ENCODE results near the gene SEMA4A.

The SEMA4A gene

GRCh38 chr1:156164125-156164831, 10.9 kb downstream of the SEMA4A start:
- DNase-seq (ENCODE audit: low read depth in 2 of 2) = peak in 1 of 2 donors; percentile 27
- H3K4me3 ChIP-seq (replicated peaks in 1 of 2; ENCODE audit: low read depth in 2 of 2, low read length in 2 of 2) = no peak overlapping the region
- TF ChIP-seq CTCF (IDR thresholded peaks at IDR 0.05; ENCODE audit: low read depth, low read length) = no peak

GRCh38 chr1:156165083-156165482, 11.7 kb downstream of the SEMA4A start:
- no peak overlapping the region for H3K4me3 ChIP-seq (replicated peaks in 1 of 2; ENCODE audit: low read depth in 2 of 2, low read length in 2 of 2)
- peak in 1 of 2 donors; percentile 50 for DNase-seq (ENCODE audit: low read depth in 2 of 2)
- TF ChIP-seq CTCF (IDR thresholded peaks at IDR 0.05; ENCODE audit: low read depth, low read length) = no peak

GRCh38 chr1:156167536-156167935, 14.2 kb downstream of the SEMA4A start:
- peak; percentile 77 to 84 for DNase-seq (ENCODE audit: low read depth in 2 of 2)
- no peak for TF ChIP-seq CTCF (IDR thresholded peaks at IDR 0.05; ENCODE audit: low read depth, low read length)
- no peak overlapping the region for H3K4me3 ChIP-seq (replicated peaks in 1 of 2; ENCODE audit: low read depth in 2 of 2, low read length in 2 of 2)

- TF ChIP-seq CTCF (IDR thresholded peaks at IDR 0.05; ENCODE audit: low read depth, low read length) = no peak
- no peak for DNase-seq (ENCODE audit: low read depth in 2 of 2)
- no peak overlapping the region for H3K4me3 ChIP-seq (replicated peaks in 1 of 2; ENCODE audit: low read depth in 2 of 2, low read length in 2 of 2)
Observed at GRCh38 chr1:156172696-156173470, 19.5 kb downstream of the SEMA4A start.

GRCh38 chr1:156176610-156177210, 23.3 kb downstream of the SEMA4A start:
- no peak for DNase-seq (ENCODE audit: low read depth in 2 of 2)
- TF ChIP-seq CTCF (IDR thresholded peaks at IDR 0.05; ENCODE audit: low read depth, low read length) = no peak

GRCh38 chr1:156177919-156178654, 24.7 kb downstream of the SEMA4A start:
- DNase-seq (ENCODE audit: low read depth in 2 of 2) = no peak
- no peak for TF ChIP-seq CTCF (IDR thresholded peaks at IDR 0.05; ENCODE audit: low read depth, low read length)
- no peak overlapping the region for H3K4me3 ChIP-seq (replicated peaks in 1 of 2; ENCODE audit: low read depth in 2 of 2, low read length in 2 of 2)

More at GRCh38 chr1:156176610-156177210, 23.3 kb downstream of the SEMA4A start:
- no peak overlapping the region for H3K4me3 ChIP-seq (replicated peaks in 1 of 2; ENCODE audit: low read depth in 2 of 2, low read length in 2 of 2)

All from cardiac fibroblast (primary cell).